OCI-LY1 (cell line): Measurements from ENCODE around the gene RHOJ.

ENCODE experiments used
- CTCF ChIP-seq: fragments of 200-600 bp; sonication (generic), shearing (Covaris generic); IDR thresholded peaks from 2 replicates; pipeline ENCODE4 v1.5.1; 2017; ENCODE audit warnings: mild to moderate bottlenecking, antibody characterized with exemption, low read length, moderate library complexity, mixed read lengths
- EZH2 ChIP-seq: fragments of 200-600 bp; sonication (generic), shearing (Covaris generic); IDR thresholded peaks from 2 replicates; pipeline ENCODE4 v1.8.0; 2017; ENCODE audit warnings: borderline replicate concordance, mixed run types, mild to moderate bottlenecking, antibody characterized with exemption, low read length, moderate library complexity, mixed read lengths

GRCh38 chr14:63192085-63192484 is 12.2 kb upstream of the RHOJ start:
- TF ChIP-seq CTCF, result no peak
- no peak for TF ChIP-seq EZH2
